Loucy (cell line): ENCODE results near the gene WNT2B.

Source experiments
- CTCF ChIP-seq: fragments of 200-600 bp; sonication (generic); conservative IDR thresholded peaks from 2 replicates; pipeline ENCODE4 v1.5.1; 2014; ENCODE audit warnings: mild to moderate bottlenecking, antibody characterized with exemption, low read length
- EZH2phosphoT487 ChIP-seq: fragments of 200-600 bp; IDR thresholded peaks from 2 replicates; pipeline ENCODE4 v1.6.1; 2018; ENCODE audit warnings: antibody characterized with exemption, mild to moderate bottlenecking, moderate library complexity, borderline replicate concordance

- peak; percentile 76 for TF ChIP-seq CTCF
- TF ChIP-seq EZH2phosphoT487, result no peak
Measured at GRCh38 chr1:112466078-112466660, 42.6 kb upstream of the WNT2B start.
